ENCODE measurements around the gene MADCAM1. TPM values are rescaled to one million over a fixed set of nuclear protein-coding genes. Genes with fewer than 3 reads are reported as not detected.

Gene MADCAM1
- total RNA-seq, 3 donors from 2014 or later (not counting 1 experiment from before 2014, with no cell fraction given), result 0.43 to 0.54 TPM; not detected in 1

GRCh38 chr19:534088-534487 lies 37.8 kb downstream of the MADCAM1 start:
- H3K9me3 ChIP-seq (ENCODE audit: control insufficient read depth, insufficient read depth, low read length), result no peaks in the 10 kb centered on the region
- no peaks in the 10 kb centered on the region for H3K27me3 ChIP-seq (ENCODE audit: control insufficient read depth, insufficient read depth, low read length)
- no peak for ATAC-seq
- no peak overlapping the region for H3K4me3 ChIP-seq (ENCODE audit: low read length)
- no peak overlapping the region for H3K27ac ChIP-seq (ENCODE audit: low read length)
- 84% methylated on average over 14 of the region's 14 CpGs for WGBS (ENCODE audit: insufficient coverage)
- Mint-ChIP-seq H3K4me1 (peaks cover 12 to 27% of the 10 kb centered on the region in 2 donors), H3K36me3 (no peaks in the 10 kb centered on the region), H3K27ac (peak overlapping the region in 1 of 2 donors; percentile 80), H3K4me3 (peak overlapping the region; percentile 89), H3K9me3 (no peaks in the 10 kb centered on the region), H3K27me3 (ENCODE audit: low read depth in 2 of 2) (no peaks in the 10 kb centered on the region)
- TF ChIP-seq, protein P1, sequence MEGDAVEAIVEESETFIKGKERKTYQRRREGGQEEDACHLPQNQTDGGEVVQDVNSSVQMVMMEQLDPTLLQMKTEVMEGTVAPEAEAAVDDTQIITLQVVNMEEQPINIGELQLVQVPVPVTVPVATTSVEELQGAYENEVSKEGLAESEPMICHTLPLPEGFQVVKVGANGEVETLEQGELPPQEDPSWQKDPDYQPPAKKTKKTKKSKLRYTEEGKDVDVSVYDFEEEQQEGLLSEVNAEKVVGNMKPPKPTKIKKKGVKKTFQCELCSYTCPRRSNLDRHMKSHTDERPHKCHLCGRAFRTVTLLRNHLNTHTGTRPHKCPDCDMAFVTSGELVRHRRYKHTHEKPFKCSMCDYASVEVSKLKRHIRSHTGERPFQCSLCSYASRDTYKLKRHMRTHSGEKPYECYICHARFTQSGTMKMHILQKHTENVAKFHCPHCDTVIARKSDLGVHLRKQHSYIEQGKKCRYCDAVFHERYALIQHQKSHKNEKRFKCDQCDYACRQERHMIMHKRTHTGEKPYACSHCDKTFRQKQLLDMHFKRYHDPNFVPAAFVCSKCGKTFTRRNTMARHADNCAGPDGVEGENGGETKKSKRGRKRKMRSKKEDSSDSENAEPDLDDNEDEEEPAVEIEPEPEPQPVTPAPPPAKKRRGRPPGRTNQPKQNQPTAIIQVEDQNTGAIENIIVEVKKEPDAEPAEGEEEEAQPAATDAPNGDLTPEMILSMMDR (IDR thresholded peaks at IDR 0.05), result no peak
- H3K4me1 ChIP-seq (ENCODE audit: control insufficient read depth, insufficient read depth, low read length), result peaks cover 36% of the 10 kb centered on the region
- intact Hi-C loops (cut with micrococcal nuclease), result loop anchor here (5.0 kb wide), 1 partner anchor 38 kb away; the partner anchor contains the start of gene BSG
- H3K36me3 ChIP-seq (ENCODE audit: control insufficient read depth, insufficient read depth, low read length), result peaks cover 28% of the 10 kb centered on the region
- DNase-seq, result no peak

DNA sequence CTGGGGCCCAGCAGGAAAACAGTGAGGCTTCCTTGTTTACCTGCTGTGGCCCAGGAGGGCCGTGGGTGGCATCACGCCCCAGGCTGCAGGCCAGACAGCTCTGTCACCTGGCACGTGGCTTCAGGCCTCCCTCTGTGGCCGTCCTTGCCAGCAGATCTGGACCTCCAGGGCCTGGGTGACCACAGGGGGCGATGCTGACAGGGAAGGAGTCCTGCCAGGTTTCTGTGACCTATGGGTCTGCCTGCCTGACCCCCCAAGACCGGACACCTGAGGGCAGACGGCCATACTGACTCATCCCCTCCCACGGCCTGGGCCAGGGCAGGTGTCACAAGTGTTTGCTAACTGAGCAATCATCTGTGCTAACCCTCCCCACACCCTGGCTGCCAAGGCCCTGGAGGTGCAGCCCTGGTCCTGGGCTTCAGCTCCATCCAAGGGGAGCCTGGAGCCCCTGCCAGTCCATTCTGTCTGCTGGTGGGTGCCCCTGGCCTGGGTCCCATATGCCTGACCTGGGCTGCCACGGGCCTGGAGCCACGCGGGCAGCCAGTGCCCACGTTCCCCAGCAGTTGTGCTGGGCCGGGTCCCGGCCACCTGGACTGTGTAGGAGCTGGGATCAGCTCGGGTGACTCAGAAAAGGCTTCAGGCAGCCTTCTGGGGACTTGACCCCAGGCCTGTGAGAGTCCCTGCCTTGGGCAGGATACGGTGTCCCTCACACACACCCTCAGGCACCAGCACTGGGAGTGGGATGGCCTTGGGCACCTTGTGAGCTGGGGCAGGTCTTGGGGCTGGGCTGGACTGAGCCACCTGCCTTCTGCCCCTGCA lies 38.9 kb downstream of the MADCAM1 start:
- no peaks in the 10 kb centered on the region for H3K9me3 Mint-ChIP-seq
- no peaks in the 10 kb centered on the region for H3K27me3 ChIP-seq (ENCODE audit: control insufficient read depth, insufficient read depth, low read length)
- ATAC-seq, result no peak
- peak overlapping the region; percentile 46 to 80 for H3K27ac Mint-ChIP-seq
- H3K4me1 ChIP-seq (ENCODE audit: control insufficient read depth, insufficient read depth, low read length), result peaks cover 34% of the 10 kb centered on the region
- TF ChIP-seq, protein P1 (IDR thresholded peaks at IDR 0.05), result no peak
- no peak for DNase-seq
- peak overlapping the region; percentile 53 for H3K4me3 Mint-ChIP-seq
- intact Hi-C loops (cut with micrococcal nuclease), result no loop called here
- H3K4me1 Mint-ChIP-seq, result peaks cover 12 to 27% of the 10 kb centered on the region in 2 donors
- no peaks in the 10 kb centered on the region for H3K36me3 Mint-ChIP-seq
- H3K27me3 Mint-ChIP-seq (ENCODE audit: low read depth in 2 of 2), result no peaks in the 10 kb centered on the region
- H3K36me3 ChIP-seq (ENCODE audit: control insufficient read depth, insufficient read depth, low read length), result peaks cover 33% of the 10 kb centered on the region
- no peak overlapping the region for H3K4me3 ChIP-seq (ENCODE audit: low read length)
- H3K9me3 ChIP-seq (ENCODE audit: control insufficient read depth, insufficient read depth, low read length), result no peaks in the 10 kb centered on the region
- 72% methylated on average over 16 of the region's 16 CpGs for WGBS (ENCODE audit: insufficient coverage)
- H3K27ac ChIP-seq (ENCODE audit: low read length), result no peak overlapping the region

DNA sequence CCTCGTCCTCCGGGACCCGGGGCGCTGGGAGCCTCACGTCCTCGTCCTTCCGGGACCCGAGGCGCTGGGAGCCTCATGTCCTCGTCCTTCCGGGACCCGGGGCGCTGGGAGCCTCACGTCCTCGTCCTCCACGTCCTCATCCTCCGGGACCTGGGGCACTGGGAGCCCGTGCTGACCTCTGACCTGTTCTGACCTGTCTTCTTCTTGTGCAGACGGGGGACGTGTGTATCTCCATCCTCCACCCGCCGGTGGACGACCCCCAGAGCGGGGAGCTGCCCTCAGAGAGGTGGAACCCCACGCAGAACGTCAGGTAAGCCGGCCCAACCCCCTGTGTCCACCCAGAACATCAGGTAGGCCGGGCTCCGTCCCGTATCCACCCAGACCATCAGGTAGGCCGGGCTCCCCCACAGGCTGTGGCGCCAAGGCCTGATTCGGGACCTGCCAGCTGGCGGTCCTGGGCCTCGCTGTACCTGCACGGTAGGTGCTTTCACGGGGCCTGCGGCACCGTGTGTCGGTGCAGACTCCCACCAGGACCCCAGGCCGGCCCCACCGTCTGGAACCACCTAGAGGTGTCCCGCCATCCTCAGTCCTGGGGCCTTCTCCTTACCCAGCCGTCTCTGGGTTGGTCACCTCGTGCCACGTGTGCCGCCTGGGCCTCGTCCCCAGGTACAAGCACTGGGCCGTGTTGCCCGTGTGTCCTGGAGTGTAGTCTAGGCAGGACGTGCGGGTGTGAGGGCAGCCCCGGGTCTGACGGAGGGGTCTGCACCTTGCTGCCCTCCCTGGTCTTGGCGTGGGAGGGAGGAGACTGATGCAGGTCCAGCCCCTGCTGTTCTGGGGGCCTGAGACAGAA lies 40.0 kb downstream of the MADCAM1 start:
- Mint-ChIP-seq H3K27me3 (ENCODE audit: low read depth in 2 of 2) (no peaks in the 10 kb centered on the region), H3K4me3 (no peak overlapping the region)
- 95% methylated on average over 55 of the region's 55 CpGs for WGBS (ENCODE audit: insufficient coverage)

More for the DNA sequence above, 40.0 kb downstream of the MADCAM1 start:
- H3K4me1 ChIP-seq (ENCODE audit: control insufficient read depth, insufficient read depth, low read length), result peaks cover 27% of the 10 kb centered on the region
- TF ChIP-seq, protein P1 (IDR thresholded peaks at IDR 0.05), result no peak
- Mint-ChIP-seq H3K27ac (no peak overlapping the region), H3K9me3 (no peaks in the 10 kb centered on the region), H3K4me1 (peaks cover 12 to 27% of the 10 kb centered on the region in 2 donors), H3K36me3 (no peaks in the 10 kb centered on the region)
- DNase-seq, result no peak
- no peak overlapping the region for H3K27ac ChIP-seq (ENCODE audit: low read length)
- peaks cover 34% of the 10 kb centered on the region for H3K36me3 ChIP-seq (ENCODE audit: control insufficient read depth, insufficient read depth, low read length)
- intact Hi-C loops (cut with micrococcal nuclease), result no loop called here
- H3K4me3 ChIP-seq (ENCODE audit: low read length), result no peak overlapping the region
- no peaks in the 10 kb centered on the region for H3K9me3 ChIP-seq (ENCODE audit: control insufficient read depth, insufficient read depth, low read length)
- no peak for ATAC-seq
- no peaks in the 10 kb centered on the region for H3K27me3 ChIP-seq (ENCODE audit: control insufficient read depth, insufficient read depth, low read length)

All from natural killer cell (primary cell).